ENCODE data around the gene FYN.
A peak's percentile ranks its signal among the peaks of the same experiment; 100 is the strongest.

The FYN gene

GRCh38 chr6:111880181-111880888, 7.1 kb upstream of the FYN start:
- DNase-seq (ENCODE audit: low read depth), result no peak

- no peak for DNase-seq (ENCODE audit: low read depth)
These were observed 2.5 kb upstream of the FYN start for GRCh38 chr6:111875741-111876140.

GRCh38 chr6:111874025-111874415, 768 bp upstream of the FYN start:
- DNase-seq (ENCODE audit: low read depth), result peak; percentile 50

- peak; percentile 52 for DNase-seq (ENCODE audit: low read depth)
These were observed 663 bp downstream of the FYN start for GRCh38 chr6:111872401-111873177.

- no peak for DNase-seq (ENCODE audit: low read depth)
These were observed 1.4 kb downstream of the FYN start for GRCh38 chr6:111871725-111872400.

- DNase-seq (ENCODE audit: low read depth), result no peak
These were observed 2.0 kb downstream of the FYN start for GRCh38 chr6:111871207-111871606.

- no peak for DNase-seq (ENCODE audit: low read depth)
These were observed 2.5 kb downstream of the FYN start for GRCh38 chr6:111870742-111871064.

GRCh38 chr6:111870051-111870741, 3.1 kb downstream of the FYN start:
- DNase-seq (ENCODE audit: low read depth), result no peak

GRCh38 chr6:111866857-111867256, 6.4 kb downstream of the FYN start:
- no peak for DNase-seq (ENCODE audit: low read depth)

GRCh38 chr6:111865909-111866546, 7.2 kb downstream of the FYN start:
- no peak for DNase-seq (ENCODE audit: low read depth)

- no peak for DNase-seq (ENCODE audit: low read depth)
These were observed 8.1 kb downstream of the FYN start for GRCh38 chr6:111865049-111865585.

- DNase-seq (ENCODE audit: low read depth), result no peak
These were observed 8.9 kb downstream of the FYN start for GRCh38 chr6:111864138-111865048.

GRCh38 chr6:111862741-111863140, 10.5 kb downstream of the FYN start:
- DNase-seq (ENCODE audit: low read depth), result no peak

GRCh38 chr6:111862314-111862713, 10.9 kb downstream of the FYN start:
- no peak for DNase-seq (ENCODE audit: low read depth)

GRCh38 chr6:111861431-111861885, 11.8 kb downstream of the FYN start:
- DNase-seq (ENCODE audit: low read depth), result no peak

- no peak for DNase-seq (ENCODE audit: low read depth)
These were observed 14.9 kb downstream of the FYN start for GRCh38 chr6:111858347-111858746.

GRCh38 chr6:111857674-111858337, 15.4 kb downstream of the FYN start:
- no peak for DNase-seq (ENCODE audit: low read depth)

GRCh38 chr6:111855753-111856152, 17.5 kb downstream of the FYN start:
- DNase-seq (ENCODE audit: low read depth), result no peak

GRCh38 chr6:111854683-111855082, 18.6 kb downstream of the FYN start:
- DNase-seq (ENCODE audit: low read depth), result no peak

- DNase-seq (ENCODE audit: low read depth), result no peak
These were observed 20.5 kb downstream of the FYN start for GRCh38 chr6:111852725-111853124.

All from activated T-cell treated with anti-CD3 and anti-CD28 coated beads for 48 hours (primary cell).